ENCODE results near the gene PIM1.

The PIM1 gene

GRCh38 chr6:37138856-37139229 is 31.1 kb upstream of the PIM1 start:
- no peak for DNase-seq

- DNase-seq = no peak
Measured at GRCh38 chr6:37139230-37139962, 30.6 kb upstream of the PIM1 start.

- DNase-seq = no peak
Measured at GRCh38 chr6:37140145-37140544, 29.8 kb upstream of the PIM1 start.

GRCh38 chr6:37141281-37142049 is 28.5 kb upstream of the PIM1 start:
- DNase-seq = no peak

GRCh38 chr6:37142050-37142614 is 27.8 kb upstream of the PIM1 start:
- no peak for DNase-seq

GRCh38 chr6:37143585-37143984 is 26.4 kb upstream of the PIM1 start:
- no peak for DNase-seq

- no peak for DNase-seq
Measured at GRCh38 chr6:37145443-37145842, 24.5 kb upstream of the PIM1 start.

- DNase-seq = no peak
Measured at GRCh38 chr6:37146735-37147157, 23.2 kb upstream of the PIM1 start.

GRCh38 chr6:37149745-37150144 is 20.2 kb upstream of the PIM1 start:
- no peak for DNase-seq

- DNase-seq = no peak
Measured at GRCh38 chr6:37150314-37150713, 19.6 kb upstream of the PIM1 start.

- DNase-seq = no peak
Measured at GRCh38 chr6:37155394-37156312, 14.3 kb upstream of the PIM1 start.

GRCh38 chr6:37158508-37158907 is 11.4 kb upstream of the PIM1 start:
- DNase-seq = no peak

GRCh38 chr6:37160922-37161778 is 8.8 kb upstream of the PIM1 start:
- DNase-seq = no peak

- DNase-seq = no peak
Measured at GRCh38 chr6:37162740-37163139, 7.2 kb upstream of the PIM1 start.

- no peak for DNase-seq
Measured at GRCh38 chr6:37168163-37168758, 1.7 kb upstream of the PIM1 start.

- DNase-seq = no peak
Measured at GRCh38 chr6:37168811-37169495, 999 bp upstream of the PIM1 start.

- no peak for DNase-seq
Measured at GRCh38 chr6:37170273-37171200, 585 bp downstream of the PIM1 start.

GRCh38 chr6:37171201-37171969 is 1.4 kb downstream of the PIM1 start:
- no peak for DNase-seq
